CD8-positive, alpha-beta memory T cell (primary cell): ENCODE data around the gene HJURP. TPM values are rescaled to one million over a fixed set of nuclear protein-coding genes. Genes with fewer than 3 reads are reported as not detected.

Source experiments
- CTCF ChIA-PET: fragments of 350-600 bp; sonication (Branson Sonifier 250); formaldehyde crosslinking; loops from one replicate; lab custom pipeline; 2021; ENCODE audit warnings: antibody characterized with exemption; lab: Charles Lee
- POLR2A ChIA-PET: fragments of 350-600 bp; sonication (Branson Sonifier 250); formaldehyde crosslinking; loops from one replicate; lab custom pipeline; 2021; ENCODE audit warnings: antibody characterized with exemption; lab: Charles Lee
- DNase-seq, 5 donors: peaks; one replicate each; pipeline versions ENCODE4 v3.0.0 to v3.0.0-alpha.2; 2020 to 2022; ENCODE audit warnings: mixed read lengths in 1 of 5
- H3K27ac ChIP-seq: one replicate; pipeline ENCODE4 v1.7.0; 2013; ENCODE audit warnings: low read depth, mild to moderate bottlenecking, low read length, moderate library complexity
- H3K27me3 ChIP-seq: 2 replicates; pipeline ENCODE4 v1.7.0; 2013; ENCODE audit warnings: low read length, mild to moderate bottlenecking; ENCODE audit not compliant: insufficient read depth, poor library complexity, severe bottlenecking
- H3K36me3 ChIP-seq: 2 replicates; pipeline ENCODE4 v1.7.0; 2013; ENCODE audit warnings: mild to moderate bottlenecking, low read length, moderate library complexity; ENCODE audit not compliant: insufficient read depth
- H3K4me1 ChIP-seq: 2 replicates; pipeline ENCODE4 v1.7.0; 2013; ENCODE audit warnings: mild to moderate bottlenecking, low read length, moderate library complexity; ENCODE audit not compliant: insufficient read depth
- H3K4me3 ChIP-seq: 2 replicates; pipeline ENCODE4 v1.7.0; 2013; ENCODE audit warnings: mild to moderate bottlenecking, low read length
- H3K9me3 ChIP-seq: 2 replicates; pipeline ENCODE4 v1.7.0; 2013; ENCODE audit warnings: mild to moderate bottlenecking, low read length
- H3K27ac Mint-ChIP-seq, 8 donors: one replicate each; pipeline ENCODE4 v1.8.0; 2020 to 2021; ENCODE audit warnings: mixed read lengths in 8 of 8, mild to moderate bottlenecking in 6 of 8, inconsistent platforms in 3 of 8, moderate library complexity in 3 of 8
- H3K27me3 Mint-ChIP-seq, 2 donors: one replicate each; pipeline ENCODE4 v1.8.0; 2020 to 2021; ENCODE audit warnings: mixed read lengths in 2 of 2, mild to moderate bottlenecking in 1 of 2, moderate library complexity in 1 of 2
- H3K36me3 Mint-ChIP-seq, 3 donors: one replicate each; pipeline ENCODE4 v1.8.0; 2020 to 2021; ENCODE audit warnings: mixed read lengths in 3 of 3, inconsistent platforms in 1 of 3, mild to moderate bottlenecking in 1 of 3
- H3K4me1 Mint-ChIP-seq, 3 donors: one replicate each; pipeline ENCODE4 v1.8.0; 2020 to 2021; ENCODE audit warnings: mixed read lengths in 3 of 3, inconsistent platforms in 1 of 3, mild to moderate bottlenecking in 1 of 3
- H3K4me3 Mint-ChIP-seq, 7 donors: one replicate each; pipeline ENCODE4 v1.8.0; 2020 to 2021; ENCODE audit warnings: mixed read lengths in 7 of 7, mild to moderate bottlenecking in 6 of 7, moderate library complexity in 4 of 7, inconsistent platforms in 2 of 7
- H3K9me3 Mint-ChIP-seq, 5 donors: one replicate each; pipeline ENCODE4 v1.8.0; 2020 to 2022; ENCODE audit warnings: mixed read lengths in 5 of 5, mild to moderate bottlenecking in 3 of 5, moderate library complexity in 2 of 5, inconsistent platforms in 1 of 5
- polyA plus RNA-seq: library from polyadenylated mRNA; unstranded; fragments of 300-500 nt; fragmentation: Illumina TruSeq; gene quantifications from one replicate; pipeline ENCODE4 v1.2.3, GENCODE V29; 2021
- total RNA-seq, 2 experiments: library from RNA; stranded (reverse); gene quantifications; one replicate each; pipeline ENCODE4 v1.2.3, GENCODE V29; 2021

Gene HJURP
- total and polyA plus RNA-seq, 3 experiments from 2014 or later, result 37.9 to 41.2 TPM; not detected in 1

DNA sequence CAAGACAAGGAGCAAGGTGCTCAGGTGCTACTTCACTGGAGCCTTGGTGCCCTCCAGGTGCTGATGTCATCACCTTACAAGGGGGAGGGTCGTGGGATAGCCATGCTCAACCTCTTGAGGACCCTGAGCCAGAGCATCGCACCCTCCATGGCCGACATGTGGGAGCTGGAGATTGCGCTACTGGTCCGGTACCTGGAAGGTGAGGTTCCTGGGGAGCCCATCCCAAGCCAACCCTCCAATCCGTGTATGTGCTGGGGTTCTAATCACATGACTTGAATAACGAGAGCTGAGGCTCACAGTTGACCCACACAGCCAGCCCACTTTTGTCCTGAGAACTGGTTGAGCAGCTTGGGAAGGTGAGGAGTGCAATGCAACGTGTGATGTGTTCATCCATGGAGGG lies 50.3 kb downstream of the HJURP start:
- Histone ChIP-seq H3K36me3 (no peaks in the 10 kb centered on the region), H3K4me1 (no peaks in the 10 kb centered on the region), H3K27me3 (peaks cover 5% of the 10 kb centered on the region), H3K27ac (no peak overlapping the region), H3K4me3 (no peak overlapping the region), H3K9me3 (no peaks in the 10 kb centered on the region)
- Mint-ChIP-seq H3K9me3 (no peaks in the 10 kb centered on the region), H3K27ac (peak overlapping the region in 1 of 8 donors; percentile 65), H3K4me3 (no peak overlapping the region), H3K27me3 (peaks cover 14 to 39% of the 10 kb centered on the region in 2 donors), H3K36me3 (no peaks in the 10 kb centered on the region), H3K4me1 (peaks cover 3 to 5% (median 4%) of the 10 kb centered on the region in 3 donors)
- ChIA-PET POLR2A (no interaction called here), CTCF (no interaction called here)
- peak in 1 of 5 donors; percentile 22 for DNase-seq

DNA sequence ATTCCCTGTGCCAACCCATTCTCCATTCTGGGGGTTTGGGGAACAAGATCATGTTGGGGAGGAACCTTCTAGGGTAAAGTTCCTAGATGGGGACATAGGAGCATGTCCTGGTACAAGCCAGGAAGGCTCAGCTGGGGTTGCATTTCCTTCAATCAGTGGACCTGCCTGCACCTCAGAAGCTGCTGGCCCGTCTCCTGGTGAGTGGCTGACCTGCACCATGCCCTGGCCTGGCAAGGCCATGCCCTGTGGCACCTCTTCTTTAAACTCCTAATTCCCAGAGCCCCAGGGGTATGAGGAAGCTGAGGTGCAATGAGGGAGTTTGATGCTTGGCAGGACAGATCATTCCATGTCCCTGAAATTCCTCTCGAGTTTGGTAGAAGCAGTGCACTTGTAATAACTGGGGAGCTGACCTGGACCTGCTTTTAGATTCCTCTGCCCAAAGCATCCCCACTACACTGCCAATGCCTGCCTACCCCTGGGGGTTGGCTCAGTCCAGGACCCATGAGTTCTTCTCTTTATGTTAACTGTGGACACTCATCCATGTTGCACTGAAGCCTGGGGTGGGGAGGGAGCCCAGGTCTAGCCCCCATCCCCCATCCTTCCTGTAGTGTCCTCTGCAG lies 50.9 kb downstream of the HJURP start:
- H3K4me1 Mint-ChIP-seq, result peaks cover 3 to 5% (median 4%) of the 10 kb centered on the region in 3 donors
- Histone ChIP-seq H3K36me3 (no peaks in the 10 kb centered on the region), H3K9me3 (no peaks in the 10 kb centered on the region), H3K4me1 (no peaks in the 10 kb centered on the region), H3K27ac (no peak overlapping the region), H3K27me3 (peaks cover 2% of the 10 kb centered on the region), H3K4me3 (no peak overlapping the region)
- no peaks in the 10 kb centered on the region for H3K9me3 Mint-ChIP-seq
- ChIA-PET POLR2A (no interaction called here), CTCF (no interaction called here)
- peaks cover 9 to 38% of the 10 kb centered on the region in 2 donors for H3K27me3 Mint-ChIP-seq
- H3K27ac Mint-ChIP-seq, result no peak overlapping the region
- DNase-seq, result peak in 1 of 5 donors; percentile 11
- H3K4me3 Mint-ChIP-seq, result no peak overlapping the region
- no peaks in the 10 kb centered on the region for H3K36me3 Mint-ChIP-seq

DNA sequence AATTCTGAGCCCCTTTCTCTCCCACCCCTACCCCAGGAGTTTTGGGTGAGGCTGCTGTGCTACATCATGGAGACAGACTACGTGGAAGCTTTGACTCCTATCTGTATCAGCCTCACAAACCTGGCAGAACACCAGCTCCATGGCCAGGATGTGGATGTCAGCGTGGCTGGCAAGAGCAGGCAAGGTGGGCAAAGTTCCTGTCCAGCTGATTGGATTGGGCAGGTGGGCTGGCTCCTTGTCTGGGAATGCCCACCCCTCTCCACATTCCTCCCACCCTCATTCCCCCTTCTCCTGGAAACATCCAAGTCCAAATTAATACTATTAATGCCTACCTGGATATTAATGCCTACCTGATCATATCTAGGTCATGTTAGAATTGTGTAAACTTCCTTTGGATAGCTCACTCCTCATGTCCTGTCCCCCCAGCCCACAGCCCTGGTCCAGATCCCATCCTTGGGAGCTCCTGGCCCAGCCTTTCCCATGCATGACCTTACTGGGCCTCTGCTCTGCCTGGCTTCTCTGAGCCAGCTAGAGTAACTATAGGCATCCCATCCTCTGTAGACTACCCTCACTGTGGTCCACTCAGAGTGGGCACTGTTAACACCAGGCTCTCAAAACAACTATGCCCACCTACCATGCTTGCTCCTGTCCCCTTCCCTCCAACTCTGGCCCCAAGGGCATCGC lies 52.1 kb downstream of the HJURP start:
- Histone ChIP-seq H3K4me1 (no peaks in the 10 kb centered on the region), H3K36me3 (no peaks in the 10 kb centered on the region), H3K9me3 (no peaks in the 10 kb centered on the region), H3K4me3 (no peak overlapping the region), H3K27me3 (no peaks in the 10 kb centered on the region), H3K27ac (no peak overlapping the region)
- Mint-ChIP-seq H3K27me3 (peaks cover 6 to 37% of the 10 kb centered on the region in 2 donors), H3K27ac (peak overlapping the region in 1 of 8 donors; percentile 49), H3K36me3 (no peaks in the 10 kb centered on the region), H3K4me3 (no peak overlapping the region), H3K9me3 (no peaks in the 10 kb centered on the region), H3K4me1 (peaks cover 3 to 5% (median 4%) of the 10 kb centered on the region in 3 donors)
- POLR2A ChIA-PET, result no interaction called here
- peak in 1 of 5 donors; percentile 10 for DNase-seq
- CTCF ChIA-PET, result no interaction called here

GRCh38 chr2:233801357-233802131 lies 52.8 kb downstream of the HJURP start:
- H3K27ac ChIP-seq, result no peak overlapping the region
- ChIA-PET CTCF (no interaction called here), POLR2A (no interaction called here)
- H3K4me3 ChIP-seq, result no peak overlapping the region
- H3K4me1 Mint-ChIP-seq, result peaks cover 3 to 5% (median 4%) of the 10 kb centered on the region in 3 donors
- DNase-seq, result peak in 1 of 5 donors; percentile 45
- H3K4me1 ChIP-seq, result no peaks in the 10 kb centered on the region
- H3K27me3 Mint-ChIP-seq, result peaks cover 6 to 37% of the 10 kb centered on the region in 2 donors
- H3K36me3 Mint-ChIP-seq, result no peaks in the 10 kb centered on the region
- H3K4me3 Mint-ChIP-seq, result no peak overlapping the region
- H3K27ac Mint-ChIP-seq, result peak overlapping the region in 2 of 8 donors; percentile 49
- H3K36me3 ChIP-seq, result no peaks in the 10 kb centered on the region
- no peaks in the 10 kb centered on the region for H3K27me3 ChIP-seq
- no peaks in the 10 kb centered on the region for H3K9me3 ChIP-seq
- no peaks in the 10 kb centered on the region for H3K9me3 Mint-ChIP-seq

- CTCF ChIA-PET, result no interaction called here
- peaks cover 3 to 5% (median 4%) of the 10 kb centered on the region in 3 donors for H3K4me1 Mint-ChIP-seq
- no peaks in the 10 kb centered on the region for H3K9me3 Mint-ChIP-seq
- no peaks in the 10 kb centered on the region for H3K36me3 ChIP-seq
- no peaks in the 10 kb centered on the region for H3K4me1 ChIP-seq
- H3K9me3 ChIP-seq, result no peaks in the 10 kb centered on the region
- H3K36me3 Mint-ChIP-seq, result no peaks in the 10 kb centered on the region
- no peak overlapping the region for H3K4me3 Mint-ChIP-seq
- POLR2A ChIA-PET, result no interaction called here
- no peak overlapping the region for H3K27ac Mint-ChIP-seq
- peaks cover 6 to 33% of the 10 kb centered on the region in 2 donors for H3K27me3 Mint-ChIP-seq
- no peak overlapping the region for H3K4me3 ChIP-seq
- H3K27me3 ChIP-seq, result no peaks in the 10 kb centered on the region
- DNase-seq, result peak in 1 of 5 donors; percentile 3
- no peak overlapping the region for H3K27ac ChIP-seq
Observed at GRCh38 chr2:233800208-233800607, 54.1 kb downstream of the HJURP start.

DNA sequence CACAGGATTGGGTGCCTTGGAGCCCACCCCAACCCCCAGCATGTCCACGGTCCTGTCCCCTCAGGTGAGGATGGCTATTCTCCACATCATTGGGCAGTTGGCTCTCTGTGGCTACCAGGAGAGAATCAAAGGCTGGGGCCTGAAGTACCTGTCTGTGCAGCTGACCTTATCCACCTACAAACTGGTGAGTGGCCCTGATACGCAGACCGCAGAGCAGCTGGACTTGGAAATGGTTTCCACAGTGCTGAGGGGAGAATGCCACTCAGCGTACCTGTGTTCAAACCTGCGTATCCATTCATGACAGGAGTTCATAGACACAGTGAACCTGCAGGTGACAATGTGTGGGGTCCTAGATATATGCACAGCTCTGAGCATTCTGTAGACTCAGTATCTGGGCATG lies 54.6 kb downstream of the HJURP start:
- ChIA-PET POLR2A (no interaction called here), CTCF (no interaction called here)
- no peaks in the 10 kb centered on the region for H3K9me3 Mint-ChIP-seq
- no peak overlapping the region for H3K27ac Mint-ChIP-seq
- no peak overlapping the region for H3K4me3 ChIP-seq
- no peaks in the 10 kb centered on the region for H3K36me3 ChIP-seq
- no peak overlapping the region for H3K27ac ChIP-seq
- peaks cover 4 to 29% of the 10 kb centered on the region in 2 donors for H3K27me3 Mint-ChIP-seq
- no peaks in the 10 kb centered on the region for H3K4me1 ChIP-seq
- H3K36me3 Mint-ChIP-seq, result no peaks in the 10 kb centered on the region
- no peaks in the 10 kb centered on the region for H3K9me3 ChIP-seq
- peaks cover 3 to 5% (median 4%) of the 10 kb centered on the region in 3 donors for H3K4me1 Mint-ChIP-seq
- H3K4me3 Mint-ChIP-seq, result no peak overlapping the region
- no peak for DNase-seq
- no peaks in the 10 kb centered on the region for H3K27me3 ChIP-seq

DNA sequence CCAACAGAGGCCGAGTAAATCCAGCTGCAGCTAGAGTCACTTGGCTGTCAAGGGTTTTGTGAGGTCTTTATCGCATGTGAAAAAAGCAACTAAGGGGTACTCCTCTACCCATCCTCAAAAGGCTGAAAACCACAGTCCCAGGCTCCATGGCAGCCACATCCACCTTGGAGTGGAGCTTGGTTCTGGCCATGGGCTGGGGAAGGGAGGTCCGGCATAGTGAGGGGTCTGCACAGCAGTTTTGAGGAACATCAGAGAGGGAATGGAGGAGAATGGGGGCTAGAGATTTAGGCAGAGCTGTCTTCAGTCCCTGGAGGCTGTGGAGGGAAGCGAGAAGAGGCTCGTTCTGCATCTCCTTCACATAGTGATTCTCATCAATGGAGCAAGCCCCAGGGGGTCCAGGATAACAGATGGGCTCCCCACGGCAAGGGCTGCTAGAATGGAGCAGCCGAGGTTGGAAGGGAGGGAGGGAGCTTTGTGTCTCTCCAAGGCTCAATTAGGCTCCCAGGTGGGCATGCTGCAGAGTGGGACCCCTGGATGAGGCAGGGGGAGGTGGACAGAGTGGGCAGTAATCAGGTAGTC lies 55.2 kb downstream of the HJURP start:
- peaks cover 3 to 5% (median 4%) of the 10 kb centered on the region in 3 donors for H3K4me1 Mint-ChIP-seq
- H3K9me3 Mint-ChIP-seq, result no peaks in the 10 kb centered on the region
- Histone ChIP-seq H3K27ac (no peak overlapping the region), H3K4me3 (no peak overlapping the region), H3K9me3 (no peaks in the 10 kb centered on the region), H3K27me3 (no peaks in the 10 kb centered on the region), H3K36me3 (no peaks in the 10 kb centered on the region), H3K4me1 (no peaks in the 10 kb centered on the region)
- H3K4me3 Mint-ChIP-seq, result no peak overlapping the region
- peaks cover 0 to 24% of the 10 kb centered on the region in 2 donors for H3K27me3 Mint-ChIP-seq
- DNase-seq, result peak in 1 of 5 donors; percentile 11
- CTCF ChIA-PET, result no interaction called here
- H3K27ac Mint-ChIP-seq, result no peak overlapping the region
- POLR2A ChIA-PET, result no interaction called here
- no peaks in the 10 kb centered on the region for H3K36me3 Mint-ChIP-seq
